ENCODE measurements around the gene LSAMP. TPM values are rescaled to one million over a fixed set of nuclear protein-coding genes. Genes with fewer than 3 reads are reported as not detected.

Gene LSAMP
- total and polyA plus RNA-seq, 2 of the 8 experiments (the other 6 are each of a cell fraction or from before 2014, with no cell fraction given), result 1.8 to 5.7 TPM

- H3K14ac ChIP-seq (ENCODE audit: insufficient read length), result no peak overlapping the region
- no peak overlapping the region for H2BK5ac ChIP-seq (ENCODE audit: low read depth, low read length)
- no peaks in the 10 kb centered on the region for H4K20me1 ChIP-seq (replicated peaks in 1 of 2; ENCODE audit: control insufficient read depth in 1 of 2, insufficient read depth in 2 of 2, low read length in 2 of 2)
- H3K18ac ChIP-seq (ENCODE audit: extremely low read depth, low read length), result no peak overlapping the region
- no peak overlapping the region for H2BK20ac ChIP-seq (ENCODE audit: low read length)
- FAIRE-seq, result peak; percentile 36
- no peak overlapping the region for H3K23ac ChIP-seq (ENCODE audit: insufficient read length)
- no peaks in the 10 kb centered on the region for H3K79me2 ChIP-seq (ENCODE audit: control insufficient read depth in 1 of 2, insufficient read depth in 2 of 2, low read length in 2 of 2)
- H3K4me3 ChIP-seq (ENCODE audit: extremely low read depth in 1 of 4, insufficient read depth in 2 of 4, low read depth in 3 of 4, low read length in 4 of 4), result no peak overlapping the region
- peaks cover 0 to 3% (median 1%) of the 10 kb centered on the region in 4 experiments; a peak in 3 of 7 replicates for H3K4me1 ChIP-seq (replicated peaks in 1 of 4; ENCODE audit: control insufficient read depth in 3 of 4, insufficient read depth in 4 of 4, low read length in 3 of 4)
- H3K36me3 ChIP-seq (ENCODE audit: control insufficient read depth in 2 of 4, insufficient read depth in 4 of 4, low read length in 3 of 4), result no peaks in the 10 kb centered on the region
- no peak overlapping the region for H3K27ac ChIP-seq (ENCODE audit: low read depth, low read length)
- WGBS, 2 experiments (ENCODE audit: extremely low coverage in 1 of 2, insufficient coverage in 1 of 2, insufficient read length in 1 of 2, insufficient replicate concordance in 2 of 2, low coverage in 1 of 2, low lambda C conversion rate in 2 of 2, missing lambda C conversion rate in 1 of 2), result 73% methylated on average over 3 of the region's 3 CpGs; no CpG with 5 or more reads in 1 of the 2 experiments
- no peak overlapping the region for H2BK120ac ChIP-seq (replicated peaks; ENCODE audit: low read depth, low read length)
- H3K27me3 ChIP-seq (replicated peaks in 1 of 4; ENCODE audit: control insufficient read depth in 3 of 4, extremely low read depth in 1 of 4, insufficient read depth in 3 of 4, low read length in 3 of 4), result no peaks in the 10 kb centered on the region
- ChIA-PET POLR2A (ENCODE audit: partially characterized antibody) (no interaction called here), CTCF (ENCODE audit: partially characterized antibody) (no interaction called here)
- no peak overlapping the region for H3K56ac ChIP-seq (replicated peaks; ENCODE audit: insufficient read length, low read depth, low read length)
- no peak overlapping the region for H3K9ac ChIP-seq (replicated peaks in 1 of 4; ENCODE audit: extremely low read depth in 1 of 4, low read depth in 3 of 4, low read length in 3 of 4)
- H2AFZ ChIP-seq (ENCODE audit: low read length), result no peak overlapping the region
- no peak overlapping the region for H2BK12ac ChIP-seq (ENCODE audit: low read depth, low read length)
- H2BK15ac ChIP-seq (ENCODE audit: low read length), result no peak overlapping the region
- no peaks in the 10 kb centered on the region for H3K23me2 ChIP-seq (ENCODE audit: low read depth, low read length)
- H3K9me3 ChIP-seq (ENCODE audit: insufficient read depth in 2 of 2, low read depth in 1 of 2, low read length in 1 of 2), result no peaks in the 10 kb centered on the region
- no peak overlapping the region for H4K91ac ChIP-seq (replicated peaks; ENCODE audit: insufficient read length, low read length)
- H2AK5ac ChIP-seq (ENCODE audit: low read depth, low read length), result no peak overlapping the region
- no peak for DNase-seq (ENCODE audit: low read depth in 1 of 2, low spot score in 2 of 2)
- H4K8ac ChIP-seq (ENCODE audit: extremely low read depth, insufficient read depth, low read length), result no peak overlapping the region
- no peaks in the 10 kb centered on the region for H3K79me1 ChIP-seq (ENCODE audit: low read depth, low read length)
- H4K5ac ChIP-seq (ENCODE audit: insufficient read length, low read depth, low read length), result no peak overlapping the region
- no peak overlapping the region for H3K4me2 ChIP-seq (ENCODE audit: insufficient read depth in 1 of 2, low read depth in 2 of 2, low read length in 2 of 2)
- no peak overlapping the region for H3K4ac ChIP-seq (replicated peaks; ENCODE audit: insufficient read length, low read depth, low read length)
Observed at GRCh38 chr3:116118475-116119169, 326.7 kb downstream of the LSAMP start.

All from H1 (cell line).